ENCODE data around the gene CSNK1G1.

The CSNK1G1 gene

DNA sequence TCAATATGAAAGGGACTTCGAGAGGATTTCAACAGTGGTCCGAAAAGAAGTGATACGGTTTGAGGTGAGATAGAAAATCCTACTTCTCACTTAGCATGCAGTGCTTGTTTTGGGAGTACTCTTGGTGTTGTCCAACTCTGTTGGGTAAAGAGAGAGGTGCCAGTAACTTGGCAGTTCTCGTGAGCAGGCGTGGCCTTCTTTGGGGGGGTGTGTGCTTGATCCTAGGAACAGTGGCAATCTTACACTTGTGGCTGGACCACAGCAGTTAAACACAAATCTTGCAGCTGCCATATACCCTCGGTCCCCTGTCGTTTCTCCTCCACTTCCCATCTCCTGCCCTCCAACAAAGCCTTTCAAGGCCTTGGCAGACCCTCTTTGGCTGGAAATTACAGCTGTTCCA is 219.6 kb downstream of the CSNK1G1 start:
- TF ChIP-seq, protein P1, sequence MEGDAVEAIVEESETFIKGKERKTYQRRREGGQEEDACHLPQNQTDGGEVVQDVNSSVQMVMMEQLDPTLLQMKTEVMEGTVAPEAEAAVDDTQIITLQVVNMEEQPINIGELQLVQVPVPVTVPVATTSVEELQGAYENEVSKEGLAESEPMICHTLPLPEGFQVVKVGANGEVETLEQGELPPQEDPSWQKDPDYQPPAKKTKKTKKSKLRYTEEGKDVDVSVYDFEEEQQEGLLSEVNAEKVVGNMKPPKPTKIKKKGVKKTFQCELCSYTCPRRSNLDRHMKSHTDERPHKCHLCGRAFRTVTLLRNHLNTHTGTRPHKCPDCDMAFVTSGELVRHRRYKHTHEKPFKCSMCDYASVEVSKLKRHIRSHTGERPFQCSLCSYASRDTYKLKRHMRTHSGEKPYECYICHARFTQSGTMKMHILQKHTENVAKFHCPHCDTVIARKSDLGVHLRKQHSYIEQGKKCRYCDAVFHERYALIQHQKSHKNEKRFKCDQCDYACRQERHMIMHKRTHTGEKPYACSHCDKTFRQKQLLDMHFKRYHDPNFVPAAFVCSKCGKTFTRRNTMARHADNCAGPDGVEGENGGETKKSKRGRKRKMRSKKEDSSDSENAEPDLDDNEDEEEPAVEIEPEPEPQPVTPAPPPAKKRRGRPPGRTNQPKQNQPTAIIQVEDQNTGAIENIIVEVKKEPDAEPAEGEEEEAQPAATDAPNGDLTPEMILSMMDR (IDR thresholded peaks at IDR 0.05; ENCODE audit: low read depth, low read length) = no peak
- no peak overlapping the region for H3K27ac ChIP-seq
- H3K27me3 ChIP-seq (ENCODE audit: insufficient read depth, low read depth, severe bottlenecking) = no peaks in the 10 kb centered on the region
- no peaks in the 10 kb centered on the region for H3K9me3 ChIP-seq (ENCODE audit: severe bottlenecking)
- peaks cover 73% of the 10 kb centered on the region for H3K36me3 ChIP-seq
- H3K4me3 ChIP-seq (ENCODE audit: low read depth, low read length) = no peak overlapping the region
- DNase-seq = no peak

DNA sequence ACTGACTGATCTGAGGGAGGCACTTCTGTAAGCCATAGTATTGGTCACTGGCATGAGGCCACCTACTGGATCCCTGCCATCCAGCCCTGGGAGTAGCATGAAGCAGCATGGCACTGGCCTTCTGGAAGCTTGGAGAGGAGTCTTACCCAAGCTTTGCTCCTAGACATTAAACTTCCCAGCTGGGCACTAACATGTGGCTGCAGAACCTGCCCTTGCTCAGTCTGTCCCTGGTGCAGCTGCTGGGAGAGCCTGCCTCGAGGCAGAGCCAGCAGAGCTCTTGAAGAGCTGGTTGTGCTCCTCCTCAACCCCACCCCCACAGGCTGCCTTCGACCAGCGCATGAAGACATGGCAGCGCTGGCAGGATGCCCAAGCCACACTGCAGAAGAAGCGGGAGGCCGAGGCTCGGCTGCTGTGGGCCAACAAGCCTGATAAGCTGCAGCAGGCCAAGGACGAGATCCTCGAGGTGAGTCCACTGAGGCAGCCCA is 221.6 kb downstream of the CSNK1G1 start:
- H3K27me3 ChIP-seq (ENCODE audit: insufficient read depth, low read depth, severe bottlenecking) = no peaks in the 10 kb centered on the region
- H3K9me3 ChIP-seq (ENCODE audit: severe bottlenecking) = no peaks in the 10 kb centered on the region
- TF ChIP-seq, protein P1 (IDR thresholded peaks at IDR 0.05; ENCODE audit: low read depth, low read length) = no peak

DNA sequence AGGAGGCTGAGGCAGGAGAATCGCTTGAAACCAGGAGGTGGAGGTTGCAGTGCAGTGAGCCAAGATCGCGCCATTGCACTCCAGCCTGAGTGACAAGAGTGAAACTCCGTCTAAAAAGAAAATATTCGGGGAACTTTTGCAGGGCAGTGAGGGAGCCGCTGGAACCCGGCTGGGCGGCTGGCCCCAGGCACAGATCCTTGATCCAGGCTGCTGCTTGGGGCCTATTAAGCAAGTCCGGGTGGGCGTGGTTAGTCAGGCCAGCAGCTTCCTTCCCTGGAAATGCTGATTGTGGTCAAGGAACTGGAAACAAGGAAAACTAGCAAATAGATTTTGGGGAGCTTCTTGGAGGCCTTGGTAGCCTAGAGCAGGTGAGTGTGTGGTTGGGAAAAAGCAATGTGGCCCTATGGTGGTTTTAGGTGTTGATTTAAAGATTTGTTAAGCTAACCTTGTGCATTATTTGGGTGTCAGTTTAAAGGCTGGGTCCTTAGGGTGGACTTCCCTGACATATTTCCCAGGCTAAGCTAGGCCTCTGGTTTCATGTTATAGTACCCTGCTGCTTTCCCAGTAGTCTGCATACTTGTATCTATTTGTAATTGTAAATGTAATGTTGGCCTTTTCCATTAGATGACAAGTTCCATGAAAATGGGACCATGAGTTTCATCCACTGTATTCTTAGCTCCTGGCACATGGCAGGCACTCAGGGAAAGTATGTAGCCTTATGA is 222.2 kb downstream of the CSNK1G1 start:
- TF ChIP-seq, protein P1 (IDR thresholded peaks at IDR 0.05; ENCODE audit: low read depth, low read length) = no peak
- no peaks in the 10 kb centered on the region for H3K9me3 ChIP-seq (ENCODE audit: severe bottlenecking)
- no peaks in the 10 kb centered on the region for H3K27me3 ChIP-seq (ENCODE audit: insufficient read depth, low read depth, severe bottlenecking)
- no peak overlapping the region for H3K4me3 ChIP-seq (ENCODE audit: low read depth, low read length)
- peaks cover 89% of the 10 kb centered on the region for H3K36me3 ChIP-seq
- DNase-seq = no peak
- H3K27ac ChIP-seq = no peak overlapping the region

More for the DNA sequence above, 221.6 kb downstream of the CSNK1G1 start:
- peaks cover 83% of the 10 kb centered on the region for H3K36me3 ChIP-seq
- no peak overlapping the region for H3K4me3 ChIP-seq (ENCODE audit: low read depth, low read length)
- no peak for DNase-seq
- H3K27ac ChIP-seq = no peak overlapping the region

DNA sequence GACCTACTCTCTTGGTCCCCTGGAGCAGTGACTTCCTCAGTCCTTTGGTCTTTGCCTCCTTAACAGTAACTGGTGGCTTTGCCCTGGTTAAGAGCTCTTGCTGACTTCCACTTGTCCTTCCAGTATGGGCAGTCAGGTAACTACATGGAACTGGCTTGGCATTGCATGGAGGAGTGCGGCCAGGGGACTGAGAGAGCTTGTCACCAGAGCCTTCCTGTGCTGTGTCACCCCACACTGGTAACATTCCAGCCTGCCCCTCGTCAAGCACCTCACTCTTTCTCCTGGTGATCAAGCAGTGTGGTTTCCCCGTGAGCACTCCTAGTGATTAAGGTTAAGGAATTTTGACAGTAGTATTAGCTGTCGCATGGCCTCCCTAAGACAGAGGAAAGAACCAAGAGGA is 223.8 kb downstream of the CSNK1G1 start:
- Histone ChIP-seq H3K9me3 (ENCODE audit: severe bottlenecking) (no peaks in the 10 kb centered on the region), H3K4me3 (ENCODE audit: low read depth, low read length) (no peak overlapping the region), H3K36me3 (peaks cover 98% of the 10 kb centered on the region), H3K27ac (no peak overlapping the region), H3K27me3 (ENCODE audit: insufficient read depth, low read depth, severe bottlenecking) (no peaks in the 10 kb centered on the region)
- DNase-seq = no peak
- TF ChIP-seq, protein P1 (IDR thresholded peaks at IDR 0.05; ENCODE audit: low read depth, low read length) = no peak

DNA sequence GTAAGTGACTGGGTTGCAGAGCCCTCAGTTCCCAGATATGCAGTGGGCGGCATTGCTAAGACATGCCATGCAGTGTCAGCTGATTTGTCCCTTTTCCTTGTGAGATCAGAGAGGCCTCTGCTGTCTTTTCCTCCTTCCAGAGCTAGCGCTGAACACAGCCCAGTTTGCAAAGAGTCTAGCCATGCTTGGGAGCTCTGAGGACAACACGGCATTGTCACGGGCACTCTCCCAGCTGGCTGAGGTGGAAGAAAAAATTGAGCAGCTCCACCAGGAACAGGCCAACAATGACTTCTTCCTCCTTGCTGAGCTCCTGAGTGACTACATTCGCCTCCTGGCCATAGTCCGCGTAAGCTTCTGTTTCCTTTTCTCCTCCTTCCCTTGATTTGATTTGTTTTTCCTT is 224.4 kb downstream of the CSNK1G1 start:
- no peak for DNase-seq
- no peak overlapping the region for H3K27ac ChIP-seq
- no peaks in the 10 kb centered on the region for H3K27me3 ChIP-seq (ENCODE audit: insufficient read depth, low read depth, severe bottlenecking)
- no peak overlapping the region for H3K4me3 ChIP-seq (ENCODE audit: low read depth, low read length)
- TF ChIP-seq, protein P1 (IDR thresholded peaks at IDR 0.05; ENCODE audit: low read depth, low read length) = no peak
- H3K9me3 ChIP-seq (ENCODE audit: severe bottlenecking) = no peaks in the 10 kb centered on the region
- H3K36me3 ChIP-seq = peaks cover 98% of the 10 kb centered on the region

DNA sequence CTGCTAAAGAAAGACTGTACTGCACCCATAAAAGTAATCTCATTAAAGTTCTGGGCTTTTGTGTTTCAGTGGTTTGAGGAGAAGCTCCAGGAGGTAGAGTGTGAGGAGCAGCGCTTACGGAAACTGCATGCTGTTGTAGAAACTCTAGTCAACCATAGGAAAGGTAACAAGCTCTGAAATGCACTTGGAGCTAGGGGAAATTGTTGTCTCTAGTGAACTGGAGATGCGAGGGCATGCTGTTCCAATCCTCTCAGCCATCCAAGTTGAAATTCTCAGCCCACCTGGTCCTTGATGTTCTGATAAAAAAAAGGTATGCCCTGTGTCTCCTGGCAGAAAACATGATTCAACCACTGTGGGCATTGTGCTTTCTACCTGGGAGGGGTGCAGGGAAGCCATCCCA is 225.8 kb downstream of the CSNK1G1 start:
- no peak for DNase-seq
- no peaks in the 10 kb centered on the region for H3K27me3 ChIP-seq (ENCODE audit: insufficient read depth, low read depth, severe bottlenecking)
- no peak overlapping the region for H3K27ac ChIP-seq
- H3K9me3 ChIP-seq (ENCODE audit: severe bottlenecking) = no peaks in the 10 kb centered on the region
- peaks cover 94% of the 10 kb centered on the region for H3K36me3 ChIP-seq
- H3K4me3 ChIP-seq (ENCODE audit: low read depth, low read length) = no peak overlapping the region
- TF ChIP-seq, protein P1 (IDR thresholded peaks at IDR 0.05; ENCODE audit: low read depth, low read length) = no peak

Data from WERI-Rb-1 (cell line).